Osteoblast (primary cell): Measurements from ENCODE around the gene ABI3BP. TPM values are rescaled to one million over a fixed set of nuclear protein-coding genes. Genes with fewer than 3 reads are reported as not detected.
A peak's percentile ranks its signal among the peaks of the same experiment; 100 is the strongest.

Experiments used
- DNase-seq: peaks from one replicate; pipeline ENCODE4 v3.0.0; 2011; ENCODE audit warnings: low spot score, mixed read lengths; ENCODE audit not compliant: insufficient read length; ENCODE audit errors: missing footprints
- H2AFZ ChIP-seq: 2 replicates; pipeline ENCODE4 v1.6.0; 2011; ENCODE audit warnings: mild to moderate bottlenecking, low read length
- H3K27ac ChIP-seq: 2 replicates; pipeline ENCODE4 v1.5.1; 2011; ENCODE audit warnings: mild to moderate bottlenecking, low read depth, low read length, moderate library complexity
- H3K27me3 ChIP-seq: 2 replicates; pipeline ENCODE4 v1.6.0; 2012; ENCODE audit warnings: mild to moderate bottlenecking, control low read depth, inconsistent platforms, low read length, moderate library complexity; ENCODE audit not compliant: insufficient read depth
- H3K36me3 ChIP-seq: 2 replicates; pipeline ENCODE4 v1.5.1; 2011; ENCODE audit warnings: mild to moderate bottlenecking, low read length, control low read depth, moderate library complexity; ENCODE audit not compliant: insufficient read depth
- H3K4me1 ChIP-seq: 2 replicates; pipeline ENCODE4 v1.5.1; 2011; ENCODE audit warnings: mild to moderate bottlenecking, low read length, control low read depth, moderate library complexity; ENCODE audit not compliant: insufficient read depth
- H3K4me2 ChIP-seq: 2 replicates; pipeline ENCODE4 v1.6.0; 2011; ENCODE audit warnings: mild to moderate bottlenecking, low read length; ENCODE audit not compliant: insufficient read depth
- H3K4me3 ChIP-seq: fragments of 200-600 bp; sonication (generic); 3 replicates; pipeline ENCODE4 v1.5.1; 2012; ENCODE audit warnings: mild to moderate bottlenecking, low read length, inconsistent platforms; ENCODE audit not compliant: insufficient read depth
- H3K79me2 ChIP-seq: 2 replicates; pipeline ENCODE4 v1.6.0; 2012; ENCODE audit warnings: mild to moderate bottlenecking, low read length, control low read depth, inconsistent platforms; ENCODE audit not compliant: insufficient read depth
- H3K9me3 ChIP-seq: 2 replicates; pipeline ENCODE4 v1.5.1; 2011; ENCODE audit warnings: low read depth, low read length, control low read depth
- H4K20me1 ChIP-seq: 2 replicates; pipeline ENCODE4 v1.6.0; 2012; ENCODE audit warnings: mild to moderate bottlenecking, low read length, control low read depth; ENCODE audit not compliant: insufficient read depth
- CTCF ChIP-seq: IDR thresholded peaks from 2 replicates; pipeline ENCODE4 v1.5.1; 2011; ENCODE audit warnings: mild to moderate bottlenecking, low read depth, low read length, moderate library complexity; ENCODE audit errors: extremely low read depth
- total RNA-seq: library from RNA; depleted of rRNA; stranded (reverse); fragments of >200 nt; gene quantifications from 2 replicates; pipeline ENCODE4 v1.2.3, GENCODE V29; 2012

Gene ABI3BP
- total RNA-seq, 1 donor: 130 TPM

DNA sequence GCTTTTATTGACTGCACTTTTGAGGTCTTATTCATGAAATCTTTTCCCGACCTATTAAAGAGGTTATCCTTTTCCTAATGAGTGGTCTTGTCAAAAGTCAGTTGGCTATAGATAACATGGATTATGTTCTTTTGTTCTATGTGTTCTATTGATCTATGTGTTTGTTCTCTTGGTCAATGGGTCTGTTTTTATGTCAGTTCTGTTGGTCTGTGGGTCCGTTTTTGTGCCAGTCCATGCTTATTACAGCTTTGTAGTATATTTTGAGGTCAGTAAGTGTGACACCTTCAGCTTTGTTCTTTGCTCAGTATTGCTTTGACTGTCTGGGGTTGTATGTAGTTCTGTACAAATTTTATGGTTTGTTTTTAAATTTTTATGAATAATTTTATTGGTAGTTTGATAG is 276.2 kb downstream of the ABI3BP start:
- Histone ChIP-seq H3K4me3 (no peak overlapping the region), H3K27ac (no peak overlapping the region), H2AFZ (no peak overlapping the region), H3K27me3 (no peaks in the 10 kb centered on the region), H4K20me1 (peaks cover 74% of the 10 kb centered on the region), H3K36me3 (peaks cover 62% of the 10 kb centered on the region), H3K4me1 (peaks cover 11% of the 10 kb centered on the region), H3K4me2 (peak overlapping the region; percentile 18), H3K9me3 (no peaks in the 10 kb centered on the region), H3K79me2 (peaks cover 98% of the 10 kb centered on the region)
- TF ChIP-seq CTCF: no peak
- DNase-seq: no peak

GRCh38 chr3:100715176-100715575 is 278.0 kb downstream of the ABI3BP start:
- Histone ChIP-seq H3K4me3 (no peak overlapping the region), H3K79me2 (peaks cover 100% of the 10 kb centered on the region), H3K9me3 (no peaks in the 10 kb centered on the region), H3K4me2 (no peak overlapping the region), H3K27ac (no peak overlapping the region), H3K36me3 (peaks cover 53% of the 10 kb centered on the region), H3K4me1 (peaks cover 27% of the 10 kb centered on the region), H2AFZ (no peak overlapping the region), H3K27me3 (no peaks in the 10 kb centered on the region), H4K20me1 (peaks cover 83% of the 10 kb centered on the region)
- DNase-seq: no peak
- TF ChIP-seq CTCF: no peak

- peaks cover 30% of the 10 kb centered on the region for H3K36me3 ChIP-seq
- H3K27ac ChIP-seq: peak overlapping the region; percentile 82
- no peaks in the 10 kb centered on the region for H3K27me3 ChIP-seq
- no peaks in the 10 kb centered on the region for H3K9me3 ChIP-seq
- peaks cover 49% of the 10 kb centered on the region for H4K20me1 ChIP-seq
- H3K4me1 ChIP-seq: peaks cover 21% of the 10 kb centered on the region
- H3K79me2 ChIP-seq: peaks cover 58% of the 10 kb centered on the region
- H3K4me2 ChIP-seq: peak overlapping the region; percentile 83
- TF ChIP-seq CTCF: peak; percentile 34
- H3K4me3 ChIP-seq: peak overlapping the region; percentile 73
- DNase-seq: peak; percentile 73
- no peak overlapping the region for H2AFZ ChIP-seq
Observed at GRCh38 chr3:100710261-100710968, 282.8 kb downstream of the ABI3BP start.

DNA sequence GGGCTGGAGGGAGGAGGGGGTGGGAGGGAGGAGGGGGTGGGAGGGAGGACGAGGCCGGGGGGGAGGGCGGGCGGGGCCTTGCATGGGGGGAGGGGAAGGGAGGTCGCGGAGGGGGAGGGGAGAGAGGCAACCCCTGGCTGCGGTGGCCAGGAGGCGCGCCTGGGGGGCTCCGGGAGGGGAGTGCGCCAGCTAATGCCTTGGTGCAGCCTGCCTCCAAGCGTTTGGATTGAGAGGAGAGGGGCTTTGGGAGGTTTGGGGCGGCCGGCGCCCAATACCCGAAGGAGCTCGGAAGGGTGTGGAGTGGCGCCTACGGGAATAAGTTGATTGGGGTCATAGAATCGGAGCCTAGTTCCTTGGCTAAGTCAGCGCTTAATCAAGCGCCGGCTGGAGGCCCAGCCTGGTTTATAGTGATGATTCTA is 283.4 kb downstream of the ABI3BP start:
- Histone ChIP-seq H3K4me3 (peak overlapping the region; percentile 73), H3K27me3 (no peaks in the 10 kb centered on the region), H3K4me1 (peaks cover 21% of the 10 kb centered on the region), H2AFZ (no peak overlapping the region), H4K20me1 (peaks cover 43% of the 10 kb centered on the region), H3K27ac (peak overlapping the region; percentile 82), H3K36me3 (peaks cover 24% of the 10 kb centered on the region), H3K79me2 (peaks cover 53% of the 10 kb centered on the region), H3K9me3 (no peaks in the 10 kb centered on the region), H3K4me2 (peak overlapping the region; percentile 83)
- no peak for TF ChIP-seq CTCF
- DNase-seq: peak; percentile 77
